ENCODE results near the gene FALEC.

GRCh38 chr1:150512846-150513245 is 2.7 kb upstream of the FALEC start:
- TF ChIP-seq CTCF (IDR thresholded peaks at IDR 0.05) = no peak
- no peak for TF ChIP-seq POLR2A (IDR thresholded peaks at IDR 0.05)
- no peak for TF ChIP-seq EP300 (IDR thresholded peaks at IDR 0.05)
- no peak for TF ChIP-seq POLR2AphosphoS5 (IDR thresholded peaks at IDR 0.05)
